GM18873 (cell line): ENCODE measurements around the gene AP5S1.

ENCODE experiments used
- ATAC-seq: cut with Tn5 transposase; IDR thresholded peaks from one replicate; pipeline ENCODE4 v1.9.1; 2021; ENCODE audit warnings: mild to moderate bottlenecking, moderate library complexity, moderate number of reproducible peaks; ENCODE audit not compliant: unreplicated experiment, low FRiP score

The AP5S1 gene

DNA sequence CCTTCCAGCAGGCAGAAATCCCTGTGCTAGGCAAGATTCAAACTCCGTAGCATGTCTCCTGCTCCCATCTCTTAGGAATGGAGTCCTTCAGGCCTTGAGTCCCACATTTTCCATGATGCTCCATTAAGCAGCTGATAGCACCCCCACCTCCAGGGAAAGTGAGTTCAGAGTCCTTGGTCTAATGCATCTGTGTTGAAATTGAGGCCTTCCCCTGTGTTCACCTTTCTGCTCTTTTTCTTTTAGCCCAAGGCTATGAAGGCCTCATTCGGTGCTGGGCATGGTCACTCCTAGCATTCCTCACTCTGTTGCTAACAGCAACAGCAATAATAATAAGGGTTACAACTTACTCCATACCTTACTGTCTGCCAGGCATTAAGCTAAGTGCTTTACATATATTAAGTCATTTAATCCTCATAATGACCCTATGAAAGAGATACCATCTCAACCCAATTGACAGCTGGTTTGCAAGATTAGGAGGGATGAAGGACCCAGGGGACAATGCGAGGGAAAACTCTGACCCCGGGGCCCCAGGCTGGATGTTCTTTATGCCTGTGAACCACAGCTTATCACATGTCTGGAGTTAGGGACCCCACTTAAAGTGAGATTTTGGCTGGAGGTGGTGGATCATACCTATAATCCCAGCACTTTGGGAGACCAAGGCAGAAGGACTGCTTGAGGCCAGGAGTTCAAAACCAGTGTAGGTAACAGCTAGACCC lies 51.4 kb downstream of the AP5S1 start:
- no peak for ATAC-seq

GRCh38 chr20:3873507-3873906 lies 53.2 kb downstream of the AP5S1 start:
- ATAC-seq: no peak

- no peak for ATAC-seq
Measured at GRCh38 chr20:3874194-3874844, 54.0 kb downstream of the AP5S1 start.

DNA sequence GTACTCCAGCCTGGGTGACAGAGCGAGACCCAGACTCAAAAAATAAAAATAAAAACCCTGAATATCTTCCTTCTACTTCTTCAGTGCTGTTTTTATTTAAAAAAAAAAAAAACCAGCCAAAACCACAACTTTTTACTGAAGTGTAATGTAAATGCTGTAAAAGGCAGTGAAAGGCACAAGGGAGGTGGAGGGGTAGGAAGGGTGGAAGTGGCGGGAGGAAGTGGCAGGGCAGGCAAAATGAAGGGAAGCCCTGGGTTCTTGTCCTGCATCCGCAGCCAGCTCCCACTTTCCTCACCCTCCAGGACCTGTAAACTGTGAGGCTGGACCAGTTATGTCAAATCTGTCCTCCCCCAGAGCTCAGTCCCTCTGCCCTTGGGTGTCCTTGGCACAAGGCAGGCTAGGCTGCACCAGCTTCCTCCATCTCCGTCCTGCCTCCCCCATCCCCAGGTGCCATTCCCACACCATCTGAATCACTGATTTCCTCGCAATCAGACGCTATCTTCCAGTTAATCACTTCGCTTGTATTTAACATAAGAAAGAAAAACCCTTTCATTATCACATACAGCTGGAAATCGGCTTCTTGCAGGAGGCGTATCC lies 55.1 kb downstream of the AP5S1 start:
- no peak for ATAC-seq

- ATAC-seq: no peak
Measured at GRCh38 chr20:3876000-3876399, 55.7 kb downstream of the AP5S1 start.

DNA sequence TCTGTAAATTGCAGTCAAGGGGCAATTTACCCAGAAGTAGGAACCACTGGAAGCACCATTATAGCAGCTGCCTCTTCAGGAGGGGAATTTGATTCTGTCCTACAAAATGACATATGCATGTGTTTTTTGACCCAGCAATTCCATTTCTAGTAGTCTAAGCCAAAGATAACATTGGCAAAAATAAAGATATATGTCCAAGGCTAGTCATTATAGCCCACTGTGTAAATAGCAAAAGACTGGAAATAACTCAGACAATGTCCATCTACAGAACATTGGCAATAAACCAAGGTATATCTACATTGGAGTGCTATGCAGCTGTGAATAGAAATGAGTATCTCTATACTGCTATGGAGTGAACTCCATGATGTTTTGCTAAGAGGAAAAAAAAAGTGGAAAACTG lies 56.3 kb downstream of the AP5S1 start:
- ATAC-seq: no peak
